ENCODE results near the gene DOCK2. TPM values are rescaled to one million over a fixed set of nuclear protein-coding genes. Genes with fewer than 3 reads are reported as not detected.

DOCK2 gene
- total RNA-seq, 1 donor from 2014 or later: 108 TPM

GRCh38 chr5:169637549-169638121, 560 bp downstream of the DOCK2 start:
- H3K4me1 ChIP-seq: peaks cover 12% of the 10 kb centered on the region
- TF ChIP-seq, protein P1, sequence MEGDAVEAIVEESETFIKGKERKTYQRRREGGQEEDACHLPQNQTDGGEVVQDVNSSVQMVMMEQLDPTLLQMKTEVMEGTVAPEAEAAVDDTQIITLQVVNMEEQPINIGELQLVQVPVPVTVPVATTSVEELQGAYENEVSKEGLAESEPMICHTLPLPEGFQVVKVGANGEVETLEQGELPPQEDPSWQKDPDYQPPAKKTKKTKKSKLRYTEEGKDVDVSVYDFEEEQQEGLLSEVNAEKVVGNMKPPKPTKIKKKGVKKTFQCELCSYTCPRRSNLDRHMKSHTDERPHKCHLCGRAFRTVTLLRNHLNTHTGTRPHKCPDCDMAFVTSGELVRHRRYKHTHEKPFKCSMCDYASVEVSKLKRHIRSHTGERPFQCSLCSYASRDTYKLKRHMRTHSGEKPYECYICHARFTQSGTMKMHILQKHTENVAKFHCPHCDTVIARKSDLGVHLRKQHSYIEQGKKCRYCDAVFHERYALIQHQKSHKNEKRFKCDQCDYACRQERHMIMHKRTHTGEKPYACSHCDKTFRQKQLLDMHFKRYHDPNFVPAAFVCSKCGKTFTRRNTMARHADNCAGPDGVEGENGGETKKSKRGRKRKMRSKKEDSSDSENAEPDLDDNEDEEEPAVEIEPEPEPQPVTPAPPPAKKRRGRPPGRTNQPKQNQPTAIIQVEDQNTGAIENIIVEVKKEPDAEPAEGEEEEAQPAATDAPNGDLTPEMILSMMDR (IDR thresholded peaks at IDR 0.05): no peak
- peak; percentile 65 to 70 for ATAC-seq

DNA sequence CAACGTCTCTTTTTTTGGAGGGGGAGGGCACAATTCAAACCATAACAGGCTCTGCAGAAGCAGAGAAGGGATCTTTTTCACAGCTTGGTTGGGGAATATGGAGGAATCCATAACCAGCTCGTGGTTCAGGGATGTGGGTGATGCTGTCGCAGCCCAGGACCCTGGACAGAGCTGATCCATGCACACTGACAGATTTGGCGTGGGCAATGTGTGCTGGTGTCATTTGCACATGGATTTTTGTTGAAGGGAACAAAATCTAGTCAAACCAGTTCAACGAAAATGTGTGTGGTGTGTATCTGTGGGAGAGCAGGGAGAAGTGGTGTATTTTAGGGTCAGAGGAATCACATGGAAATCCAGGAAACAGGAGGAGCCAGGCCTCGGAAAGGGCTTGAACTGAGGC, 4.2 kb downstream of the DOCK2 start:
- DNase-seq (no peak), ATAC-seq (no peak)
- H3K4me3 ChIP-seq: no peak overlapping the region
- peaks cover 8% of the 10 kb centered on the region for H3K9me3 ChIP-seq
- no peak overlapping the region for H3K27ac ChIP-seq
- H3K4me1 ChIP-seq: peaks cover 11% of the 10 kb centered on the region
- intact Hi-C loops (cut with DNase I): no loop called here
- no peaks in the 10 kb centered on the region for H3K36me3 ChIP-seq
- TF ChIP-seq, protein P1 (IDR thresholded peaks at IDR 0.05): no peak
- peaks cover 12% of the 10 kb centered on the region for H3K27me3 ChIP-seq (ENCODE audit: low read depth)

More at GRCh38 chr5:169637549-169638121, 560 bp downstream of the DOCK2 start:
- Histone ChIP-seq H3K27me3 (ENCODE audit: low read depth) (peaks cover 12% of the 10 kb centered on the region), H3K27ac (peak overlapping the region; percentile 89), H3K4me3 (peak overlapping the region; percentile 64), H3K36me3 (no peaks in the 10 kb centered on the region), H3K9me3 (peaks cover 8% of the 10 kb centered on the region)
- intact Hi-C loops (cut with DNase I): no loop called here
- peak; percentile 67 for DNase-seq

DNA sequence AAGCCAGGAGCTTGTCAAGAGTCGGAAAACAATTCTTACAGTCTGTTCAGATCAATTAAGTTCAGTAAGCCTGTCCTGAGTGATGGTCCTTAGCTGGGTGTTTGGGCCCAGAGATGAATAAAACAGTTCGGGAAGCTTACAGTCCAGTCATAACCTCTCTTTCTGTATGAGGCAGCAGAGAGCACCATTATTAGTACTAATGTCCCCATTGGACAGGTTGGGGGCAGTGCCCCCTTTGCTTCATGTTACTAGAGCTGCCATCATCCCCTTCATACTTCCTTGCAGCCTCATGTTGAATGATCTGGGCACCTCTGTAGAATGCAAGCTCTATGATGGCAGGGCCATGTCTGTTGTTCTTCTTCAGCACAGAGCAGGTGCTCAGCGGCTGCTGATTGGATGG, 9.8 kb downstream of the DOCK2 start:
- ATAC-seq: no peak
- no peaks in the 10 kb centered on the region for H3K9me3 ChIP-seq
- no peak overlapping the region for H3K4me3 ChIP-seq

DNA sequence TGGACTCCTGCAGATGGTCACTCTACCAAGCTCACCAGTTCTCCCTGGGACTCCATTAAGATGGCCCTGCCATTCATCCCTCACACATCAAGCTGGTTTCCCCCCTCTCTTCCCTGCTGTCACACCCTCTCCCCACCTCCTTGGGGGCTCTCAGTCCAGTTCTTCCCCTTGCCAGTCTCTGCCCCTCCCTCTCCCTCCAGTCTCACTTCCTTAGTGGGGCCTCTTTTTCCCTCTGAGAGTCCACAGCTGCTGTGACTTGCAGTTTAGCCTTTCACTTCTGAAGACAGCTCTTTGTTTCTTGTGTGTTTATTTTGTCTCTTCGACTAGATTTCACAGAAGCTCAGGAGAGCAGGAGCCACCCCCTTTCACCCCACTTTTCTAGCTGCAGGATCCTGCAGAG, 10.5 kb downstream of the DOCK2 start:
- H3K27me3 ChIP-seq (ENCODE audit: low read depth): no peaks in the 10 kb centered on the region
- peak in 1 of 2 donors; percentile 63 for ATAC-seq
- no peak for DNase-seq

More for the DNA sequence above, 9.8 kb downstream of the DOCK2 start:
- Histone ChIP-seq H3K27me3 (ENCODE audit: low read depth) (no peaks in the 10 kb centered on the region), H3K4me1 (peaks cover 41% of the 10 kb centered on the region), H3K36me3 (no peaks in the 10 kb centered on the region), H3K27ac (no peak overlapping the region)
- intact Hi-C loops (cut with DNase I): no loop called here
- no peak for DNase-seq
- TF ChIP-seq, protein P1 (IDR thresholded peaks at IDR 0.05): no peak

DNA sequence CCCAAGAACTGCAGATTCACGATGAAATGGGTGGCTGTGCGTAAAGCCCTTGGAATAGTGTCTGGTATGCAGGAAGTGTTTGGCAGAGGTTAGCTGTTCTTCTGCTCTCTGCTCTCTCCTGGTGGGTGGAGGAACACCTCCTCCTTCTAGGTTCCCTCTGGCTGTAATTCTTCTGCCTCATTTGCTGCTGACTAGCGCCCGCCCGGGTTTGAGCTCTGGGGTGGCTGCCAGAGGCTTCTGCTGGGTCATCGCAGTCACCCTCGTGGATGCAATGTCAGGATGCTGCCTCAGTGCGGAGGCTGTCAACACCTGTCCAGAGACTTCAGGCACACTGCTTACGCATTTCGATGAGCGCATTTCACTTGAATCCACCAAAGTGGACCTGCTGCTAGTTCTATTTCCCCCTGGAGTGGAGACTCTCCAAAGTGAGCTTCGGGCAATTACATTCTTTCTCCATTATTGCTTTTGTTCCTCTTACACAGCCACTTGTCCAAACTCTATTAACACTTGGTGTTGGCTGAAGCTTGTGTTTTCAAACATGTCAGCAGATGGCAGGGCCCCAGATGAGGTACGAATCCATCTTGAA, 11.7 kb downstream of the DOCK2 start:
- H3K9me3 ChIP-seq: no peaks in the 10 kb centered on the region
- ATAC-seq: peak in 1 of 2 donors; percentile 13
- no peaks in the 10 kb centered on the region for H3K27me3 ChIP-seq (ENCODE audit: low read depth)
- peaks cover 48% of the 10 kb centered on the region for H3K4me1 ChIP-seq
- TF ChIP-seq, protein P1 (IDR thresholded peaks at IDR 0.05): no peak
- no peak overlapping the region for H3K4me3 ChIP-seq
- no peak for DNase-seq
- intact Hi-C loops (cut with DNase I): no loop called here
- no peaks in the 10 kb centered on the region for H3K36me3 ChIP-seq
- H3K27ac ChIP-seq: no peak overlapping the region

More for the DNA sequence above, 10.5 kb downstream of the DOCK2 start:
- Histone ChIP-seq H3K9me3 (no peaks in the 10 kb centered on the region), H3K27ac (no peak overlapping the region), H3K36me3 (no peaks in the 10 kb centered on the region), H3K4me3 (no peak overlapping the region), H3K4me1 (peaks cover 44% of the 10 kb centered on the region)
- intact Hi-C loops (cut with DNase I): no loop called here
- TF ChIP-seq, protein P1 (IDR thresholded peaks at IDR 0.05): no peak
